ENCODE data around the gene ALK. TPM values are rescaled to one million over a fixed set of nuclear protein-coding genes. Genes with fewer than 3 reads are reported as not detected.

ALK gene
- total RNA-seq, 4 donors from 2014 or later = 0.85 to 2.4 (median 1.8) TPM

DNA sequence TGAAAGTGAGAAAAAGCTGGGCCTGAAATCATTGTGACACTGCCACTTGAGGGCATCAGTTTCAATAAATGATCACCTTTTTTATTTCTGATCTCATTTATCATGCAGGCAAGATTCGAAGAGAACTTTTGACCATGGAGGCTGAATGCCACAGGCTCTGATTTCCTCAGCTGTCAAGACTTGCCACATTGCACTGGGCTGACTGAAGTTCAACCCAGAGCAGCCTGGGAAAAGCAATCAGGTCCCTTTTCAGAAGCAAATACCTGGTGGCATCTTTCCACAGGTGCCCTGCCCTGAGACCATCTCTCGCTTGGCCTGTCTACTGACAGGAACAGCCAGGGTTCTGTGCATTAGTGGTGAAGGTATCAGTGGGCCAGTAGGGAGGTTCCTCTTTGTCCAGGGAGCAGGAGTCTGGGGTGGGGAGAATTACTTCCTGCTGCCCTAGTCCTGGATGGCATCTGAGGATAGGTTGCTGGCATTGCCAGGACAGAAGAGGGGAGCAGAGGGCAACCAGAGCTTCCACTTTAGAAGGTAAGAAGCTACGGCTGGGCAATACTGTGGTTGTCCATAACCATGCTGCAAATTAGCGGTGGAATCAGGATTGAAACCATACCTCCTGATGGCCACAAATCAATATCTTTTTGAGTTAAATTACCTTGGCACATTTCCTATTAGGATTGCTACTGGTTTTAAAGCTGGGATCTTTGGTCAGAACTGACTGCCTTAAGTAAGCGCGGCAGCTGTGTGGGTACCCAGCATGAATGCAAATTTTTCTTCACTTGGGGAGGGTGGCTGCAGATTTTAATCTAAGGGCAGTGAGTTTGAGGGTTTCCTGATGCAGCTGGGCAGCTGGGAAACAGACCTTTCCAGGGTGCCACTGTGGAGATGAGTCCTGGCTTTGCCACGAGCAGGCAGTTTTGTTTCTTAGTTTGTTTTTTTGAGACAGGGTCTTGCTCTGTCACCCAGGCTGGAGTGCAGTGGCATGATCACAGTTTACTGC is 394.5 kb downstream of the ALK start:
- TF ChIP-seq, protein P1, sequence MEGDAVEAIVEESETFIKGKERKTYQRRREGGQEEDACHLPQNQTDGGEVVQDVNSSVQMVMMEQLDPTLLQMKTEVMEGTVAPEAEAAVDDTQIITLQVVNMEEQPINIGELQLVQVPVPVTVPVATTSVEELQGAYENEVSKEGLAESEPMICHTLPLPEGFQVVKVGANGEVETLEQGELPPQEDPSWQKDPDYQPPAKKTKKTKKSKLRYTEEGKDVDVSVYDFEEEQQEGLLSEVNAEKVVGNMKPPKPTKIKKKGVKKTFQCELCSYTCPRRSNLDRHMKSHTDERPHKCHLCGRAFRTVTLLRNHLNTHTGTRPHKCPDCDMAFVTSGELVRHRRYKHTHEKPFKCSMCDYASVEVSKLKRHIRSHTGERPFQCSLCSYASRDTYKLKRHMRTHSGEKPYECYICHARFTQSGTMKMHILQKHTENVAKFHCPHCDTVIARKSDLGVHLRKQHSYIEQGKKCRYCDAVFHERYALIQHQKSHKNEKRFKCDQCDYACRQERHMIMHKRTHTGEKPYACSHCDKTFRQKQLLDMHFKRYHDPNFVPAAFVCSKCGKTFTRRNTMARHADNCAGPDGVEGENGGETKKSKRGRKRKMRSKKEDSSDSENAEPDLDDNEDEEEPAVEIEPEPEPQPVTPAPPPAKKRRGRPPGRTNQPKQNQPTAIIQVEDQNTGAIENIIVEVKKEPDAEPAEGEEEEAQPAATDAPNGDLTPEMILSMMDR (IDR thresholded peaks at IDR 0.05; ENCODE audit: low read depth) = no peak

DNA sequence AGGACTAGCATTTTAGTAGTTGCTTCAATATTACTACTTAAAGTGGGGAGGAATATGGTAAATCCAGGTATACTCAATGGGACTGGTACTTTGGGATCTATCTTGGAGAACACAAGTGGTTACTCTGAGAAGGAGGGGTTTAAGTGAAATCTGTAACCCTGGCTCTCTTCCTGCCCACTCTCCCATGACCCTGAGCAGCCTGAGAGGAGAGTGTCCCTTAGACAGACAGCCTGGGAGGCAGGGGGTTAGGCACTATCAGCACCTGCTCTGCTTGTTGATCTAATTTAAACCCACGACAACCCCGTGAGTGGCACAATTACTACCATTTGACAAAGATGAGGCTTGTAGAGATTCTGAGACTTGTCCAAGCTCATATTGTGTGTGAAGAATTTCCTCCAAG is 395.5 kb downstream of the ALK start:
- TF ChIP-seq, protein P1 (IDR thresholded peaks at IDR 0.05; ENCODE audit: low read depth) = no peak

DNA sequence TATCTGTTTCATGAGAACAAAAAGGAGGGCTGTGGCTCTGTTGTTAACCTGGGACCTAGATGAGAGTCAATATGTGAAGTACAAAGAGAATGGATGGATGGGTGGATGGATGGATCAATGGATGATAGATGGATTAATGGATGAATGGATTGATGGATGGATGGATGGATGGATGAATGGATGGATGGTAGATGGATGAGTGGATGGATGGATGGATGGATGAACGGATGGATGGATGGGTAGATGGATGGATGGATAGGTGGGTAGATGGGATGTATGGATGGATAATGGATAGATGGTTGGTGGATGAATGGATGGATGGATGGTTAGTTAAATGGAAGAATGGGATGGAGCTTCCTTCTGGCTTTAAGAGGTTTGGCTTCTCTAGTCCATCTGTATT is 396.7 kb downstream of the ALK start:
- TF ChIP-seq, protein P1 (IDR thresholded peaks at IDR 0.05; ENCODE audit: low read depth) = no peak

DNA sequence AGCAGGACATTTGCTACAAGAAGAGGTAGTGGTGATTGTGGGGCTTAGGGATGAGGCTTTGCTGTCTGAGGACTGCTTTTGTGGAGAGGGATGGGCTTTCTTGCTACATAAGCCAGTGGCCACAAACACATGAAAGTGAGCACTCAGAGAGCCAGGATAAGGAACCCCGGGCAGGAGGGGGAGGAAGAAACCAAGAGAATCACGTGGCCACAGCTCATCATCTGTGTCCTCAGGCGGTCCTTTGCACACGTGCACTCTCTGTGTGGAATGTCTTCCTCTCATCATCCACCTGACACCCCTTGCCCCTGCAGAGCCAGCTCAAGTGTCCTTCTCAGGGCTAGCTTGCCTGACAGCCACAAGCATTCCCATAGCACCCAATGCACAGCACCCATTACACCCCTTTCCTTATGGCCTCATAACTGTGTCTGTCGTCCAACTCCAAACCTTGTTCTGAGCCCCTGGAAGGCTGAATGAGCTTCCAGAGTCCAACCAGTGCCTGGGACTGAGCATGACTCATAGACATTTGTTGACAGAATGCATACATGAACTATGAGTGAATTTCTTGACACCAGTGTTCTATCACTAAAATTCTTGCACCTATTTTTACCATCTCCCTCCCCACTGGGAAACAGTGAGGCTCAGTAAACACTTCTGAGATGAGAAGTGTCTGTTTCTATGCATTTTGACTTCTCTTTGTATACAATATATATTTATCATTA is 398.3 kb downstream of the ALK start:
- TF ChIP-seq, protein P1 (IDR thresholded peaks at IDR 0.05; ENCODE audit: low read depth) = no peak

DNA sequence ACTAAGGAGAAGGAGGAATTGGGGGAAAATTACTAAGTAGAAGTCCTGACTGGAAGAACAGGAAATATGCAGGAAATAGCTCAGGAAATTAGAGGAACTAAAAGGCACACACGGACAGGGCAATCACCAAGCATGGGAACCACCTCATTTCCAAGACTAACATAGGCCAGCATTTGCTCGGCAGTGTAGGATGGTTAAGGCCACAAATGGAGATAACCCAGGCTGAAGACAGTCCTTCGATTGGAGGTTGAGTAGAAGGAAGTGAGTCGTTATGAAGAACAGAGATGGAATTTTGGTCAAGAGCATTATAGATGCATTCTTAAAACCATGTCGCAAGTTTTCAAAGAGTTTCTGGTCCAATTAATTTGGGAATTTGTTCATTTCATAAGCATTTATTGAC is 401.4 kb downstream of the ALK start:
- TF ChIP-seq, protein P1 (IDR thresholded peaks at IDR 0.05; ENCODE audit: low read depth) = no peak

DNA sequence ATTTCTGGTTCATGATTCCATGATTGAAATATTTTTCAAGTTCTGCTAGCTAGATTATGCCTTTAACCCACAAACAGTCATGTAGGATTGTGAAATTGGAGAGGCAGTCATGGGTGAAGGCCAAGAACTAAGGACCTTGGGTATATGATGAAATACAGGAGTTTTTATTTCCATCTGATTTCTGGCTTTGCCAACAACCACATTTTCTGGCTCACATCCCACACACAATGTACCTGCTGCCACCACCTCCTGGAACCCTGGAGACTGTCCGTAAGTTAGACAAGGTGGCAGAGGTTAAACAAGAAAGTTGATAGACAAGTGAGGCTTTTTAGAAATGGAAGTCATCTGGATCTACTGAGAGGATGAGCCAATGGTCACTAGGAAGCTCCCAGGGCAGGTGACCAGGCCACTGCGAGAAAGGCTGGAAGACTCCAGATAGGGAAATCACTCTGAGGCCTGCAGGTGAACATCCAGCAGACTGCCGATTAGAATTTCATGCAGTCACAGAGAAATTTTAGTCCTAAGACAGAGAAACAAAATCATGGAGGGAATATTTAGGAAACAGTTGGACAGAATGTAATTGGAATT is 402.0 kb downstream of the ALK start:
- TF ChIP-seq, protein P1 (IDR thresholded peaks at IDR 0.05; ENCODE audit: low read depth) = no peak
